AML-193 (cell line): ENCODE data around the gene CTBP1.
"Not testable (repeated sequence)": the region's sequence is repeated elsewhere in the genome, so short reads cannot be mapped to it uniquely, and the experiment has no call there.

ENCODE experiments used
- DNase-seq, 2 experiments: peaks; one replicate each; lab custom pipeline; 2025; lab: John Stamatoyannopoulos, UW

CTBP1 gene

DNA sequence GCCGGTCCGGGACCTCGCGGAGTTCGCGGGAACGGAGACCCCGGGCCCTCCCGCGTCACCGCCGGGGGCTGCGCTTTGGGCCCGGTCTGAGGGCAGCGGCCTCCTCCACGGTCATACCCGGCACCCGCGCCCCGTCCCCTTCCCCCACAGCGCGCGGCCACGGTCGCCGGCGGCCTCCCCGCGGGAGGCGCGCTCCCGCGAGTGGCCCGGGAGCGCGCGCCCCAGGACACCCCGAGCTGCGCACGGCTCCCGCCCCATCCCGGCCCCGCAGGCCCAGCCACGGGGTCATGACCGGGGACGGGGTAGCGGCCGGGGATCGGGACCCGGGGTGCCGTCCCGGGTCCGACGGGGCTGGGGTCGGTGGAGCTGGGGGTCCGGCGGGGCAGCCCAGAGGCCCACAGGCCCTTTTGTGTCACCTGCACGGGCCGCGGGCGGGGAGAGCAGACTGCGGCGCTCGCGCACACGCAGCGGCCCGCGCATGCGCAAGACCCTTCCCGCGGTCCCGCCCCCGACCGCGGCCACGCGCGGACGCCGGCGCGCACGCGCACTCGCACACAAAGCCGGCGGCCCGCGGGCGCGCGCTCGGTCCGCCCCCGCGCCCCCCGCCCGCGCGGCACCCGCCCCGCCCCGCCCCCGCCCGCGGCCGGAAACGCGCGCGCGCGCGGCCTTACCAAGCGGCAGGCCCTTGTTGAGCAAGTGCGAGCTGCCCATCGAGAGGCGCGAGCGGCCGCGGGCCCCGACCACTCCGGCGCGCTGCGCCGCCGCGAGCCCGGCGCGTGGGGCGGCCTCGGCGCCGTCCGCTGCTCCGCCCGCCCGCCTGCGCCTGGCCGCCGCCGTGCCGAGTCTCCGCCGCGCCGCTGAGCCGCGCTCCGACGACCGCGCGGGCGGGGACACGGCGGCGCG is at the start of gene CTBP1:
Gene CTBP1 (minus strand): TSS at position 886 of the 903 bp plus-strand sequence. CDS start 7,799 bp downstream, outside the sequence.
- DNase-seq, result peak; percentile 53 to 67

DNA sequence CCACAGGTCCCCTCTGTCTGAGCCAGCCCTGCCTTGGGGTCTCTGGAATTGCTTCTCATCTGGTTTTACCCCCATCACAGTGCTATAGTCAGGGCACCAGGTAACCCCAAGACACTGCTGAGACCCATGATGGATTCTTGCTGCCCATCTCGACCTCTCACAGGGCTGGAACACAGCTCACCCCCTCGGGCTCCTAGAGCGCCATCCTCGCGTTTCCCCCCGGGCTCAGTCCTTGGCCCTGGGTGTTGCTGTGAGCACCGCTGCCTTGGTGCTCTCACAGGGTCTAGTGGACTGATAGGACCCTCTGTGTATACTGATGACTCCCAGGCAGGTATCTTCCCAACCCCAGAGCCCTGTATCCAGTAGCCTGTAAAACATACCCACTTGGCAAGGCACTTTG is 49.5 kb upstream of the CTBP1 start:
- DNase-seq, result no peak

DNA sequence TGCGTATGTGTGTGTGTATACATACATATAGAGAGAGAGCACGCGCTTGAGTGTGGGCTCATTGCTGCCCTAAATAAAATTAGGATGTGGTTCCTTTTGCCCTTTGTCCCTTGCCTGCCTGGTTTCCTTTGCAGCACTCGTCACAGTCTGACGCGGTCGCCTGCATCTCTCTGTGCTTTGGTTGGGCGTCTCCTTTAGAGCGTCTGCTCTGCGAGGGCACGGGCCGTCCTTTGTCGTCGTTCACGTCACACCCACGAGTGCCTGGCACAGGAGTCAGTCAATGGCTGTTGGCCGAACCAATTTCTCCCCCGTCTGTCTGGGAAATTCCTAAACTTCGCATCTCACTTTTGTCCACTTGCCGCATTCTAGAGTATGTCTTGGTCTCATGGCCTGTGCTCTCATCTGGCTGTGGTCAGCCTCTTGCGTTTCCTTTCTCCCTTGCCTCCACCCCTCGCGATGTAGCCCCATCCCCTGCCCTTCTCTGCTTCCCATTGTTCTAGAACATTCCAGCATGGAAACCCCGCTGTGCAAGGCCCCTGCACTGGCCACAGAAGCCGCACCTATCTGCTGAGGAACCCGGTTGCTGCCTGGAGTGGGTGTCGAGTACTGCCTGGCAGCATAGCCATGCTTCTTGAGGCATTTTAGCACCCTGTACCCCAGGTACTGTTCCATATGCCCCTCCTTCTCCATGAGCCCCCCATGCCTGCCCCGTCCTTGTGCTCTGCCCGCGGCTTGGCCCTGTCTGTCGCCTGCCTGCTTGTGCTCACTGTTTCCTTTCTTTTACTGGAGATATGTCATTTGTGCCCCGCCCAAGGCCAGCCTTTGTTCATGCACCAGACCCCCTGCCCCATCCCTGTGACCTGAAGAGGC is 48.8 kb upstream of the CTBP1 start:
- no peak for DNase-seq

DNA sequence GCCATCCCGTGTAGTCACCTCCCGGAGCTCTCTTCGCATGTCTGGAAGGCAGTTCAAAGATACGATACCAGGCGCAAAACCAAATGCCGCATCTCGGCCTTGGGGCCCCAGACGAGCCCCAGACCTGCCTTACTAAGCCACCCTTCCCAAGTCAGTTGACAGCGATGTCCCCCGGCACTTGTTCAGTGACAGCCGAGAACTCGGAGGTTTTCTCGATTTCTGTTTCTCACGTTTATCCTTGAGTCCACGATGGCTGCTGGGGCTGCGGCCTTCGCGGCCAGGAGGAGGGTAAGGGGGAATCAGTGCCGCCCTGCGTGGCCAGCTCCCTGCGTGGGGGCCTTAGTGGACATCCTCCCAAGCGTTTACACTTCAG is 48.1 kb upstream of the CTBP1 start:
- no peak for DNase-seq

DNA sequence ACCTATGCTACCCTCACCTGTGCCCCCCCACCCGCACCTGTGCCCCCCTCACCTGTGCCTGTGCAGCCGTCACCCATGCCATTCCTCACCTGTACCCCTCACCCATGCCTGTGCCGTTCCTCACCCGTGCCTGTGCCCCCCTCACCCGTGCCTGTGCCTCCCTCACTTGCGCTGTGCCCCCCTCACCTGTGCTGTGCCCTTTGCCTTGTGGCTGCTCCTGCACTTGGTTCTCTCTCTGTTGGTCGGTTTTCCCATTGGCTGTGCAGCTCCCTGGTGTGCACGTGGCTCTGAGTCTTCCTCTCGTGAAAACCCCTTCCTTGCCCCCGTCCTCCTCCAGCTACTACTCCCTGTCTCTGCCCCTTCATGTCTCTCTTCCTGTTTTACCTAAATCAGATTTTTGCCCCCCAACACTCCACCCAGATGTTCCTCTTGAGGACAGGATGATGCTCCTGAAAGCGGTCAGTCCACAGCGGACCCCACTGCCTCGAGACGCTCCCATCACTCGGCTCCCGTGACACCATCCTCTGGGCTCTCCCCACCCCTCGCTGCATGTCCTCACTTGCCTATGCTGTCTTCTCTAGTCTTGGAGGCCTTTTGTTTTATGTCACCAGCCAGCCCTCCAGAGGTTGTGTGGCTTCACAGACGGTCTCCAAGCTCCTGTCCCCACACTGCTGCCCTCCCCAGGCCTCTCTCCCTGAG is 47.5 kb upstream of the CTBP1 start:
- no peak for DNase-seq

DNA sequence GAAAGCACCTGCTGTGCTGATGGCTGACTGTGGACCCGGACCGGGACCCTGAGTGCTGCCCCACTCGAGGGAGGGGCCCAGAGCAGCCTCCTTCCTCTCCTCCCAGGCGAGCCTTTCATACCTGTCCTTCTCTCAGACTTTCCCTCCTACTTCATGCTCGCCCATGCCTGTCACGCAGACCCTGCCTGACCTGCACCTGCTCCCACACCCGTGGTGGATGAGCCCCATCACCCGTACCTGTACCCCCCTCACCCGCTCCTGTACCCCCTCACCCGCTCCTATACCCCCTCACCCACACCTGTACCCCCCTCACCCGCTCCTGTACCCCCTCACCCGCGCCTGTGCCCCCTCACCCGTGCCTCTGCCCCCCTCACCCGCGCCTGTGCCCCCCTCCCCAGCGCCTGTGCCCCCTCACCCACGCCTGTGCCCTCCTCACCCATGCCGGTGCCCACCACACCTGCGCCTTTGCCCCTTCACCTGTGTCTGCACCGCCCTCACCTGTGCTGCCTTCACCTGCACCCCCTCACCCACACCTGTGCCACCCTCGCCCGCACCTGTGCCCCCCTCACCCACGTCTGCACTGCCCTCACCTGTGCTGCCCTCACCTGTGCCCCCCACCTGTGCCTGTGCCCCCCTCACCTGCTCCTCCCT is 46.6 kb upstream of the CTBP1 start:
- DNase-seq, result no peak

DNA sequence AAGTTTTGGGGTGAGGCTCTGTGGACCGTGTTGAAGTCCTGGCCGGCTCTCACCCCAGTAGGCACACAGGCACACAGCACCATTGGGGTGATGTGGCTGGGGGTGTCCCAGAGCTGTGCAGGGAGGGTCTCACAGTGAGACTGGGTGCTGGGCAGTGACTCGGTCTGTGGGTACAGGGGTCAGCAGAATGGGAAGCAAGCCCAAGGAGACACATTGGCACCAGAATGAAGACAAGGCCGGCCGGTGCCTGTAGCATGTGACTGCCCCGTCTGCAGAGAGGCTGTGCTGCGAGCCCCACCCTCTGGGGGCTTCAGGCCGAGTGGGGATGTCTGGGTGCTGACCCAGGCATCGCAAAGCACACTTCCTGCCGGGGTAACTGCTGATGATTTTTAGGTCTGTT is 46.0 kb upstream of the CTBP1 start:
- DNase-seq, result no peak

DNA sequence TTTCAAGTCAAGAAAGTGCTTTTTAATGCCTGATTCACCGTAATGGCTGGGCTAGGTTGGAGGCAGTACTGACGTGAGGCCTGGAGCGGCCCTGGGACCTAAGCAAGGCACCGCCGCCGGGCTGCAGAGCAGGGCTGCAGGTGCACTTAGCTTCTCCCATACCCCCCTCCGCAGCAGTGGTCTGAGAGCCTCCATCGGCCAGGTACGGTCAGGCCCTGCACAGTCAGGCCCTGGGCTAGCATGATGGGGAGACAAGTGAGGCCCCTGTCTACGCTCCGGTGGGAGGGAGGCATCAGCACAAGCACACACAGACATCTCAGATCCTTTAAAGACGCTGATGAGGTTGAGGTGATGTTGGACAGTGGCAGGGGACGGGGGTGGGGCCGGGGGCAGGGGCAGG is 45.5 kb upstream of the CTBP1 start:
- DNase-seq, result no peak

DNA sequence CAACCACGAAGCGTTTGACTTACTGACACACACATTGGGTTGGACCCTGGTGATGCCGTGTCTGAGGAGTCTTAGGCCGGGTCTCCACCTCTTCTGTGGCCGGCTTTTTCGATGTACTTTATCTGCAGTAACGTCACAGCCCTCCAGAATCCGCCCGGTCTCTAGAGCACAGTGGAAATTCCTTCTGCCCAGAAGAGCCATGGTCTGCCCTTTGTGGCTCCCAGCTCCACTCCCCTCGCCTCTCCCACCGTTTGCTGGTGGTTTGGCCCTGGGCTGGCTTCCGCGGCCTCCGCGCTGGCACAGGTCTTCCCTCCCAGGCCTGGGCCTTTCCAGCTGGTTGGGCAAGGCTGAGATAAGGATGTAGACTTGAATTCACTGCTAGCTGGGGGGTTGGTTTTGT is 45.1 kb upstream of the CTBP1 start:
- DNase-seq, result no peak

DNA sequence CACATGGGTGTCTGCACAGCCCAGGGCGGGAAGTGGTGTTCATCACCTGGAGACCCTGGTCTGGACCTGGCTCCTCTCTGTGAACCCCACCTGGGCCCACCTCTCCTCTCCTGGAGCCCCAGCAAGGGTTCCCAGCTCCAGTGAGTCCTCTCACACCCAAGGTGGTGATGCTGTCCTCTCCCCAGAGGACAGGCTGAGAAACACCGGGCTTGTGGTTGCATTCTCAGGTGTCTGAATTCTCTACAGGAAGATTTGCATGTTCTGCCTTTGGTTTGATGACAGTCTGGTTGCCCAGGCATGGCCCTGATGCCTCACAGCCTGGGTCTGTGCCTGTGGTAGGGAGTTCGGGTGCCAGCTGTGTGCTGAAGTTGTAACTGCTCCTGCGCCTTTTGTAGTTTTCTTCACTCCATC is 44.6 kb upstream of the CTBP1 start:
- no peak for DNase-seq

DNA sequence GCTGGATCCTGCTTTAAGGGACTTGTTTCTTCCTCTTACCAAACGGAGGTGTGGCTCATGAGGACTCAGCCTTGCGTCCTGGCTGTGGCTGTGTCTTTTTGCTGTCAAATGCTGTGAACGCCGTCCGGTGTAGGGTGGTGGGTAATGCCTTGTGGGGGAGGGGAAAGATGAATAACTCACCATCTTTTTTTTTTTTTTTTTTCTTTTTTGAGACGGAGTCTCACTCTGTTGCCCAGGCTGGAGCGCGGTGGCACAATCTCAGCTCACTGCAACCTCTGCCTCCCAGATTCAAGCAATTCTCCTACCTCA is 43.7 kb upstream of the CTBP1 start:
- DNase-seq, result not testable (repeated sequence)

DNA sequence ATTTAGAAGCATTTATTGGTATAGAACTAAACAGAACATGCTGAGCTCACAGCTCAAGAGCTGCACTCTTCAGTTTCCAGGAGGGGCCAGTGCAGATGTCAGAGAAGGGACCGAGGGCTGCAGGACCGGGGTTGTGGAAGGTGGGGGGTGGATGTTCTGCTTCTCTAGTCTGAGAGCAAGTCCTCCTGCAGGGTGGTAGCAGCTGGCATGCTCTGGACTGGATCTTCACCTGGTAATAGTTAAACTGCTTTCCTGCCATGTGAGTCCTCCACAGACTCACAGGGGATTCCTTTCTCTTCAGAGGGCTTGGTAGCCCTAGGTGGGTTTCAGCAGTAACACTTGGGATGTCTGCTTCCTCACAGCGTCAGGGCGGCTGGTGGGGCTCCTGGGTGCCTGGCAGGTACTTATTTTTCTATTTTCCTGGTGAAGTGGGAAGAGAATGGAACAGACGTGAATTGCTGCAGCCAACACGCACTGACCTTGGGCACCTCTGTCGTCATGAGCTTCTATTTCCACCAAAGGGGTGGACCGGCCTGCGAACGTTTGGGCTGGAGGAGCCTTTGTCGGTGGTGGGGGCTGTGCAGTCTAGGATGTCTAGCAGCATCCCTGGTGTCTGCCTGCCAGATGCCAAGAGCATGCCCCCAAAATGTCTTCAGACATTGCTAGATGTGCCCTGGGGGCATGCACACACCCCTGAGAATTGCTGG is 43.2 kb upstream of the CTBP1 start:
- no peak for DNase-seq

DNA sequence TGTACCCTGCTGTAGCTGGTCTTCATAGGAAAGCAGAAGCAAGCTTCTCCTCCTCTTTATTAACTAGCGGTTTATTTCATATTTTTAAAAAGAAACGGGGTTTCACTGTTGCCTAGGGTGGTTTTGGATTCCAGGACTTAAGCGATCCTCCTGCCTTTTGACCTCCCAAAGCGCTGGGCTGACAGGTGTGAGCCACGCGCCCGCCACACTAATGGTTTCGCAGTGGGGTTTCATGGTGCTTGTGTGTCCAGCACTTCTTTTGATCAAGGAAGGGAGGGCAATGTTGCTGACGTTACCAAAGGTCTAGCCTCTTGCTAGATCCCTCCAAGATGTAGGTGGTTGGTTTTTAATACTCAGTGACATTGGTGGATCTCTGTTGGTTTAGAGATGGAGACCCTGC is 42.2 kb upstream of the CTBP1 start:
- peak; percentile 8 to 19 for DNase-seq

DNA sequence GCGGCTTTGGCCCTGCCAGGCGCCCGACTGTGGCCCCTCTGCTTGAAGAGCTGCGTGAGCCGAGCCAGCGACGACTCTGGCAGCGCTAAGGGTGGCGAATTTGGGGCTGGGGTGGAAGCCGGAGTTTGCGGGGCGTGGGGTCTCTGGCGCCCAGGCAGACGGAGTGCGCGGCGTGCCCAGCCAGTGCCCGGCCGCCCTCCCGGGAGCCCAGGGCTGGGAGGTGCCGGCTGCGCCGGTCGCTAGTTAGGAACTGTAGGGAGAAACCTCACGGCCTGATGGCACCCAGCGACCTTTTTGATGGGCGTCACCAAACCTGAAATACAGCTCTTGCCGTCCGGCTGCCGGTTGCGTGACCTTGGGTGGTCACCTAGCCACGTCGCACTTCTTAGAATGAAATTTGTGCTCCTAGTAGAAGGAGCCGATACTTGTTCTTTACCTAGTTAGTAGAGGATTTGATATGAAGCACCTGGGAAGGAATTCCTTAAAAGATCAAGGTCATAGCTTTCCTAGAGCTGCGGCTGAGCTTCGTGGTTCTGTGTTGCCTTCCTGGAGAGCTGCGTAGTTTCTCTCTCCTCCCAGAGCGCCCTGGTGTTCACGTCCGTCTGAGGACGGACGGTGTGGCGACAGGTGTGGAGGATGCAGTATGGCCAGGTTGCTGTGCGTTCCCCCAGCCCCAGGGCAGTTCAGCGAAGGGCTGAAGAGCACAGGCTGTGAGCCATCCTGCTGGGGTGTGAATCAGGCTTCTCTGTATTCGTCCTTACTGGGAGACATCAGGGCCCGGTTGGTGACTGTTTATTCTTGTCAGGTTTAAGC is 41.4 kb upstream of the CTBP1 start:
- no peak for DNase-seq

DNA sequence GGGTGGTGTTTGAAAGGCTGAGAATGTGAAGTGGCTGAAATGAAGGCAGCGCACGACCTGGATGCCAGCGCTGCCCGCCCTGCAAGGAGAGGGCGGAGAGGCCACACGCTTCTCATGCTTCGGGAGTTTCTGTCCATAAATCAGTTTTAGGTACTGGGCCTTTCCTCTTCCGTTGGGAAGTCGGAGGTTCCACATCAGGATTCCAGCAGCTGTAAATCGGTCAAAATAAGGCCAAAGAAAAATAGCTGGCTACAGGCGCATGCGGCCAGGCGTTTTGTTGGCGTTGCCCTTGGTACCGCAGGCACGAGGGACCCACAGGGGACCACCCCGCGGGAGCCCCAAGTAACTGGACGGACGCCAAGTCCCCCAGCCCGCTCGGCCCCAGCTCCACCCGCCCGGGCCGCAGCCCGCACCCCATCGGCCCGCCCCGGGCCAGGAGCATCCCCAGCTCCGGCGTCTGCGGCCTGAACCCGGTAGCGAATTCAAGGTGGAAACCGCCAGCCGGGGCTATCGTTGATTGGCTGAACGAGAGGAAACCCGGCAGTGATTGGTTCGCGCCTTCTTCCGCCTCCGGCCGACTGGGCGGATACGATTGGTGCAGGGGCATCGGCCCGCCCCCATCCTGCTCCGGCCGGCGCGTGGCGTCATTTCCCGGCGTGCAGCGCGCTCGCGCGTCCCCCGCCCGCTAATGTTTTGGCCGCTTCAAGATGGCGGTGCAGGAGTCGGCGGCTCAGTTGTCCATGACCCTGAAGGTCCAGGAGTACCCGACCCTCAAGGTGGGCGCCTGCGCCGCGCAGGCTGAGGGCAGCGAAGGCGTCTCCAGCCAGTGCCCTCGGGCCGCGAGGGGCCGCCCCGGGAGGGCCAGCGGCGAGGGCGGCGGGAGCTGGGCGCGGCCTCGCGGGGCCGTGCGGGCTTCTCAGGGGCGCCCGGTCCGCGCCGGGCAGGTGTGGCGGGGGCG is 40.6 kb upstream of the CTBP1 start, which contains the start of gene MAEA:
Gene MAEA (plus strand): TSS at position 685 of the 958 bp plus-strand sequence. CDS start 23 bp downstream, at position 708.
- DNase-seq, result peak; percentile 93

DNA sequence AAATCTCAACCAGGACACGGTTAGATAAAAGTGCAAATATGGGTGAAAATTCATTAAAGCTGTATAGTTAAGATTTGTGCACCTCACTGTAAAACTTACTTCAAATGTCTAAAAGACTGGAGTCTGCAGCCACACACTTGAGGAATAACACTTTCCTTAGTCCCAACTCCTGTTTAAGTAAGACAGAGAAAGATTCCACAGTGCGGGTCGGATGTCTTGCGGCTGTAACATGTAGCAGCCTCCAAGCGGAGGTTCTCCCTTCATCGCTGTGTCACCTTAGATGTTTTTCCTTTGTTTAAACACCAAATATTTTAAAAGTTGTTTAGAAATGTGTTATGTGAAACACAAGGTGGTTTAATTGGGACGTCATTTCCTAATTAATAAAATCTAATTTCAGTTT is 39.9 kb upstream of the CTBP1 start:
- no peak for DNase-seq

DNA sequence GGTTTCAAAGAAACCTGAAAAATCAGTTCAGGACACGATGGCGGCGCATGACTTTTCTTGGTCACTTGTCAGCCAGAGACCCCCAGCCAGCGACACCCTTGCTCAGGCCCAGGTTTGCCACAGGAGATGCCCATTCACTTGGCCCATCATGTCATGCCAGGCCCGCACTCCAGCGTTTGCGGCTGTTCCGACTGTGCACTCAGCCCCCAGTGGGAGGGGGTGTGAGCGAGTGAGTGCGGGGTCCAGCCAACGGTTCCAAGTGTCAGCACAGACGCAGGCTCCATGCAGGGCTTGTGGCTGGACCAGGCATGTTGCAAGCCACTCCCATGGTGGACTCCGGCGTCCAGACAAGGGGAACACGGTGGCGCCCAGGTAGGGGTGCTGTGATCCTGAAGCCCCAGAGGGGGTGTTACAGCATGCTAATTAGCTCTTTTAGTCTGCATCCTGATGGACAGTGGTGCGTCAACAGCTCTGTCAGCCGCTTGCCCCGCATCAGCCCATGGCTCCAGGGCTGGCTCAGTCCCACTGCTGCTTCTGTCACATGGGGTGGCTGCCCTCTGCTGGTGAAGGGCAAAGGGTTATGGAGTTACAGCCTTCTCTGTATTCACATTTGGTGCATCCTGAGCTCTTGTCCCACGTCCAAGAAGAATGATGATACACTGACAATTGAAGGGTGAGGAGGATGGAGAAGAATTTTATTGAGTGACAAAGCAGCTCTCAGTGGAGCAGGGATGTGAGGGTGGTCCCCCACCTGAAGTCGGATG is 37.0 kb upstream of the CTBP1 start:
- peak in 1 of 2 experiments; percentile 32 for DNase-seq

DNA sequence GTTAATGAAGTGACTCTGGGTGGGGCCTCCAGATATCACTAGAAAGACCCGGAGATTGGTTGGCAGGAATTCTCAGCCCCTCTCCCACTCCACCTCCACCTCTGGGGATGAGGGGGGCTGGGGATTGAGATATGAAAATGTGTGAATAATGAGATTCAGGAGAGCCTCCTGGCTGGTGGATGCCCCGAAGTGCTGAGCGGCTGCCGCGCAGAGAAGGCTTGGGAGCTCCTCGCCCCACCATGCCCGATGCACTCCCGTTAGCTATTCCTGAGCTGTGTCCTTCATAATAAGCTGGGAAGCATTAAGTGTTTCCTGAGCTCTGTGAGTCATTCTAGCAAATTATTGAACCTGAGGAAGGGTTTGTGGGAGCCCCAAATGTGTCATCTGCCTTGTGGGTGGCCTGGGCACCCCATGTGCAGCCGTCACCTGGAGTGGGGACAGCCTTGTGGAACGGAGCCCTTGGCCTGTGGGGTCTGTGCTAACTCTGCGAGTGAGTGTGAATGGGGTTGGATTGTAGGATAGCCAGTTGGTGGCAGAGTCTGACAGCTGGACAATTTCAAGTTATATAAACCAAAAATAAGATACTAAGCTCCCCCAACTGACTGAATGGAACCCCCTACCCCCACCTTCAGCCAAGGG is 36.3 kb upstream of the CTBP1 start:
- DNase-seq, result no peak
